ENCODE data around the gene METTL16. TPM values are rescaled to one million over a fixed set of nuclear protein-coding genes. Genes with fewer than 3 reads are reported as not detected.
A peak's percentile ranks its signal among the peaks of the same experiment; 100 is the strongest.

METTL16 gene
- total RNA-seq, 1 donor from 2014 or later: 39.3 TPM

GRCh38 chr17:2418572-2418971, 93.1 kb downstream of the METTL16 start:
- no peak overlapping the region for H3K27ac Mint-ChIP-seq
- peaks cover 14% of the 10 kb centered on the region for H3K4me1 Mint-ChIP-seq (ENCODE audit: unreplicated experiment)
- no peak overlapping the region for H3K4me3 Mint-ChIP-seq
- no peaks in the 10 kb centered on the region for H3K27me3 Mint-ChIP-seq
- H3K9me3 Mint-ChIP-seq: no peaks in the 10 kb centered on the region
- no peak for TF ChIP-seq CTCF (conservative IDR thresholded peaks at IDR 0.05)
- DNase-seq (ENCODE audit: extremely low spot score, unreplicated experiment): no peak
- peaks cover 14% of the 10 kb centered on the region for H3K36me3 Mint-ChIP-seq

GRCh38 chr17:2416010-2416734, 95.5 kb downstream of the METTL16 start:
- H3K27me3 Mint-ChIP-seq: no peaks in the 10 kb centered on the region
- no peak overlapping the region for H3K4me3 Mint-ChIP-seq
- peak; percentile 93 for DNase-seq (ENCODE audit: extremely low spot score, unreplicated experiment)
- H3K4me1 Mint-ChIP-seq (ENCODE audit: unreplicated experiment): peaks cover 10% of the 10 kb centered on the region
- H3K9me3 Mint-ChIP-seq: no peaks in the 10 kb centered on the region
- no peak overlapping the region for H3K27ac Mint-ChIP-seq
- TF ChIP-seq CTCF (conservative IDR thresholded peaks at IDR 0.05): peak; percentile 99
- H3K36me3 Mint-ChIP-seq: peaks cover 14% of the 10 kb centered on the region

DNA sequence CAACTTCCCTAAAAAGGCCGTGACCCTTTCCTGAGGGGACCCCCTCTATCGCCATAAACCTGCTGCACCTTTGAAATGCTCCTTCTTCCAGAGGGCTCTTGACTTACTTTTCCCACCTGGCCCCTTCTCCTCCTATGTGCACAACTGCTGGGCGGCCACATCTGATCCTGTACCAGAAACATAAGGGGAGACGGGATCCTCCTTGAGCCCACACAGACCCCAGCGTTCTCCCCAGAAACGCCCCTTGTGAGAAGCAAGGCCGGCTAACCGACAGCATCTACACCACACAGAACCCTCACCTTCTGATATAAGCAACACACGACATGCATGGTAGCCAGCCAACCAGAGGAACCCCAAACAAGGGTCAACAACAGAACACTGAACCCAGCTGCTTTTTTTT, 96.6 kb downstream of the METTL16 start:
- TF ChIP-seq CTCF (conservative IDR thresholded peaks at IDR 0.05): no peak
- Mint-ChIP-seq H3K9me3 (no peaks in the 10 kb centered on the region), H3K27ac (no peak overlapping the region), H3K4me3 (no peak overlapping the region), H3K4me1 (ENCODE audit: unreplicated experiment) (peaks cover 10% of the 10 kb centered on the region), H3K27me3 (no peaks in the 10 kb centered on the region), H3K36me3 (peaks cover 12% of the 10 kb centered on the region)
- DNase-seq (ENCODE audit: extremely low spot score, unreplicated experiment): no peak

GRCh38 chr17:2414446-2415064, 97.1 kb downstream of the METTL16 start:
- Mint-ChIP-seq H3K9me3 (no peaks in the 10 kb centered on the region), H3K4me3 (no peak overlapping the region), H3K4me1 (ENCODE audit: unreplicated experiment) (peaks cover 10% of the 10 kb centered on the region), H3K36me3 (peaks cover 12% of the 10 kb centered on the region), H3K27ac (no peak overlapping the region), H3K27me3 (no peaks in the 10 kb centered on the region)
- DNase-seq (ENCODE audit: extremely low spot score, unreplicated experiment): no peak
- no peak for TF ChIP-seq CTCF (conservative IDR thresholded peaks at IDR 0.05)

GRCh38 chr17:2412561-2413021, 99.1 kb downstream of the METTL16 start:
- H3K4me3 Mint-ChIP-seq: no peak overlapping the region
- TF ChIP-seq CTCF (conservative IDR thresholded peaks at IDR 0.05): no peak
- no peak for DNase-seq (ENCODE audit: extremely low spot score, unreplicated experiment)
- H3K27me3 Mint-ChIP-seq: no peaks in the 10 kb centered on the region
- peak overlapping the region; percentile 67 for H3K27ac Mint-ChIP-seq
- H3K4me1 Mint-ChIP-seq (ENCODE audit: unreplicated experiment): peaks cover 10% of the 10 kb centered on the region
- H3K9me3 Mint-ChIP-seq: no peaks in the 10 kb centered on the region
- H3K36me3 Mint-ChIP-seq: peaks cover 9% of the 10 kb centered on the region
